Caco-2 (cell line): ENCODE results near the gene SRPX2. TPM values are rescaled to one million over a fixed set of nuclear protein-coding genes. Genes with fewer than 3 reads are reported as not detected.
A peak's percentile ranks its signal among the peaks of the same experiment; 100 is the strongest.

Experiments used
- BruUV-seq: library from RNA; stranded (reverse); fragments of 400-500 nt; replicated peaks from 2 replicates; lab custom pipeline; 2021; lab: Mats Ljungman, UMichigan
- CTCF ChIA-PET: fragments of 300-600 bp; sonication (Branson Sonifier 250); formaldehyde crosslinking; loops from one replicate; lab custom pipeline; 2022; ENCODE audit warnings: antibody characterized with exemption; lab: Charles Lee
- POLR2A ChIA-PET: fragments of 300-600 bp; sonication (Branson Sonifier 250); formaldehyde crosslinking; loops from one replicate; lab custom pipeline; 2022; ENCODE audit warnings: antibody characterized with exemption; lab: Charles Lee
- DNase-seq, 2 experiments: peaks; one replicate each; pipeline versions ENCODE4 v3.0.0 to v3.0.0-alpha.2; 2020 to 2022
- H3K27me3 ChIP-seq: replicated peaks from 2 replicates; pipeline ENCODE4 v1.6.0; 2011; ENCODE audit warnings: low read length; ENCODE audit not compliant: control insufficient read depth, insufficient read depth
- H3K36me3 ChIP-seq: 2 replicates; pipeline ENCODE4 v1.5.1; 2011; ENCODE audit warnings: low read length; ENCODE audit not compliant: control insufficient read depth, insufficient read depth
- H3K4me1 ChIP-seq: fragments of 250-450 bp; sonication (Bioruptor Pico); 2 replicates; pipeline ENCODE4 v1.5.1; 2020; ENCODE audit warnings: mild to moderate bottlenecking
- H3K4me3 ChIP-seq: 2 replicates; pipeline ENCODE4 v1.5.1; 2011; ENCODE audit warnings: low read depth, mild to moderate bottlenecking, control low read depth, low read length
- H3K9me3 ChIP-seq: fragments of 250-450 bp; sonication (Bioruptor Pico); 2 replicates; pipeline ENCODE4 v1.5.1; 2020; ENCODE audit warnings: mild to moderate bottlenecking, moderate library complexity
- H3K27ac Mint-ChIP-seq: one replicate; pipeline ENCODE4 v1.8.0; 2022; ENCODE audit warnings: mixed read lengths; ENCODE audit not compliant: unreplicated experiment
- H3K27me3 Mint-ChIP-seq: one replicate; pipeline ENCODE4 v1.8.0; 2022; ENCODE audit warnings: mixed read lengths; ENCODE audit not compliant: insufficient read depth, unreplicated experiment
- H3K36me3 Mint-ChIP-seq: one replicate; pipeline ENCODE4 v1.8.0; 2022; ENCODE audit warnings: mild to moderate bottlenecking, mixed read lengths; ENCODE audit not compliant: insufficient read depth, unreplicated experiment
- H3K4me1 Mint-ChIP-seq: one replicate; pipeline ENCODE4 v1.8.0; 2022; ENCODE audit warnings: low read depth, mixed read lengths; ENCODE audit not compliant: unreplicated experiment
- H3K4me3 Mint-ChIP-seq: one replicate; pipeline ENCODE4 v1.8.0; 2022; ENCODE audit warnings: mild to moderate bottlenecking, moderate library complexity, mixed read lengths; ENCODE audit not compliant: unreplicated experiment
- H3K9me3 Mint-ChIP-seq: one replicate; pipeline ENCODE4 v1.8.0; 2022; ENCODE audit warnings: mixed read lengths; ENCODE audit not compliant: unreplicated experiment
- intact Hi-C: fragments of 100-400 bp; cut with micrococcal nuclease; formaldehyde crosslinking; loops from one replicate; pipeline ENCODE4 v1.10.0; 2022; ENCODE audit not compliant: unreplicated experiment
- total RNA-seq: library from RNA; stranded (reverse); gene quantifications from 2 replicates; pipeline ENCODE4 v1.2.3, GENCODE V29; 2022
- TF ChIP-seq, protein P1 (sequence below), 2 experiments: fragments of 200-600 bp in 1 of 2; IDR thresholded peaks; 1 replicate in 1 of 2; 2 replicates in 1 of 2; pipeline versions ENCODE4 v1.5.1 to v1.8.0; 2011 to 2022; ENCODE audit warnings: antibody characterized with exemption in 1 of 2, control low read depth in 1 of 2, inconsistent platforms in 1 of 2, low read depth in 1 of 2, low read length in 1 of 2, mild to moderate bottlenecking in 1 of 2, moderate library complexity in 1 of 2; ENCODE audit not compliant: insufficient read depth in 1 of 2, severe bottlenecking in 1 of 2, unreplicated experiment in 1 of 2

The SRPX2 gene
- total RNA-seq, 1 experiment from 2014 or later = 3.6 TPM

DNA sequence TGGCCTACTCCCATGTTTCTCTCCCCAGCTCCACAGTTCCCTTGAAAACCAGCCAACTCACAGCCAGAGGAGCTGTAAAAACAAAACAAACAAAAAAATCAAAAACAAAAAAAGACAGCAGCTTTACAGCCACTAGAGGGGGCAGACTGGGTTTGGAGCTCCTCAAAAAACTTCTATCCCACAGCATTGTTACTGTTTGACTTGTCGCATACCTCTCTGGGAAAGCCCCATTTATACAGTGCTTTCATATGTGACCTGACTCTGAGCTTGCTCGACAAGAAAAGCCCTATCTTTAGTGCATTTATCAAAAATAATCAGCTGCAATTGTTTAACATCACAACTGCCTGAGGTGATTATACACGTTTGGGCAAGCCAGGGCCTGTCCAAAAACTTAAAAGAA, 29.0 kb upstream of the SRPX2 start:
- DNase-seq = peak; percentile 38 to 55
- ChIA-PET CTCF (interaction anchor here (0.5 to 1.5 kb wide), 11 partner anchors 12 to 167 kb away, joined by 3 to 17 read pairs (median 5); partner anchors contain the start of gene TSPAN6), POLR2A (interaction anchor here (0.6 to 1.1 kb wide), 2 partner anchors 21 to 34 kb away, joined by 4 to 13 read pairs; partner anchors contain the start of gene TSPAN6)
- Histone ChIP-seq H3K9me3 (no peaks in the 10 kb centered on the region), H3K4me3 (no peak overlapping the region), H3K36me3 (no peaks in the 10 kb centered on the region), H3K4me1 (0 out of 2 replicates have a peak, but pooled peaks cover 7% of the 10 kb centered on the region), H3K27me3 (no peaks in the 10 kb centered on the region)
- no peaks in the 10 kb centered on the region for H3K4me1 Mint-ChIP-seq
- intact Hi-C loops = loop anchor here (1.0 kb wide), 2 partner anchors 21 to 34 kb away; partner anchors contain the start of gene TSPAN6
- H3K27ac Mint-ChIP-seq = peak overlapping the region; percentile 64
- no peaks in the 10 kb centered on the region for H3K27me3 Mint-ChIP-seq
- no peaks in the 10 kb centered on the region for H3K36me3 Mint-ChIP-seq
- no peak overlapping the region for H3K4me3 Mint-ChIP-seq
- TF ChIP-seq, protein P1, sequence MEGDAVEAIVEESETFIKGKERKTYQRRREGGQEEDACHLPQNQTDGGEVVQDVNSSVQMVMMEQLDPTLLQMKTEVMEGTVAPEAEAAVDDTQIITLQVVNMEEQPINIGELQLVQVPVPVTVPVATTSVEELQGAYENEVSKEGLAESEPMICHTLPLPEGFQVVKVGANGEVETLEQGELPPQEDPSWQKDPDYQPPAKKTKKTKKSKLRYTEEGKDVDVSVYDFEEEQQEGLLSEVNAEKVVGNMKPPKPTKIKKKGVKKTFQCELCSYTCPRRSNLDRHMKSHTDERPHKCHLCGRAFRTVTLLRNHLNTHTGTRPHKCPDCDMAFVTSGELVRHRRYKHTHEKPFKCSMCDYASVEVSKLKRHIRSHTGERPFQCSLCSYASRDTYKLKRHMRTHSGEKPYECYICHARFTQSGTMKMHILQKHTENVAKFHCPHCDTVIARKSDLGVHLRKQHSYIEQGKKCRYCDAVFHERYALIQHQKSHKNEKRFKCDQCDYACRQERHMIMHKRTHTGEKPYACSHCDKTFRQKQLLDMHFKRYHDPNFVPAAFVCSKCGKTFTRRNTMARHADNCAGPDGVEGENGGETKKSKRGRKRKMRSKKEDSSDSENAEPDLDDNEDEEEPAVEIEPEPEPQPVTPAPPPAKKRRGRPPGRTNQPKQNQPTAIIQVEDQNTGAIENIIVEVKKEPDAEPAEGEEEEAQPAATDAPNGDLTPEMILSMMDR (IDR thresholded peaks at IDR 0.05; ENCODE audit: insufficient read depth in 1 of 2, low read depth in 1 of 2, low read length in 1 of 2, severe bottlenecking in 1 of 2, unreplicated experiment in 1 of 2) = peak; percentile 22 to 59
- peaks cover 9% of the 10 kb centered on the region for H3K9me3 Mint-ChIP-seq
- BruUV-seq = no TSS peak

DNA sequence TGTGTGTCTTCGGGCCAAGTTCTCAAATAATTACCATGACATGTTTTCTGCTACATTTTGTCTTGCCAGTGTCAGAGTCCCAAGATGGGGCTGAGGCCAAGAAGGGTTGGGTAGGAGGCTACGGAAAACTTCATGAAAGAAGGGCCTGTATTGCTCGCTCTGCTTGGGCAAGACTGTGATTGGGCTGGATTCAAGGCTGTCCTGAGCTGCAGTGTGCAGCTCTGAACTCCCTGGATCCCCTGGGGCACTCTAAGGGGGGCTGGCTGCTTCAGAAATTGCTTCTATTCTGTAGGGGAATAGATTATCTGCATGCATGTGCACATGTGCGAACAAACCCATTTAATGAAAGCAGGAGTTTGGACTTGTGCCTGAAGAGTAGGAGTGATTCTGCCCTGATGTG, 21.0 kb upstream of the SRPX2 start:
- no TSS peak for BruUV-seq
- no peaks in the 10 kb centered on the region for H3K27me3 Mint-ChIP-seq
- H3K9me3 ChIP-seq = no peaks in the 10 kb centered on the region
- no peak overlapping the region for H3K27ac Mint-ChIP-seq
- H3K4me1 Mint-ChIP-seq = no peaks in the 10 kb centered on the region
- DNase-seq = no peak
- H3K9me3 Mint-ChIP-seq = no peaks in the 10 kb centered on the region
- H3K27me3 ChIP-seq = no peaks in the 10 kb centered on the region
- H3K36me3 Mint-ChIP-seq = peaks cover 2% of the 10 kb centered on the region
- H3K4me3 ChIP-seq = no peak overlapping the region
- H3K4me3 Mint-ChIP-seq = no peak overlapping the region
- no peaks in the 10 kb centered on the region for H3K36me3 ChIP-seq
- H3K4me1 ChIP-seq = no peaks in the 10 kb centered on the region
- intact Hi-C loops = no loop called here
- POLR2A ChIA-PET = no interaction called here
- TF ChIP-seq, protein P1 (IDR thresholded peaks at IDR 0.05; ENCODE audit: insufficient read depth in 1 of 2, low read depth in 1 of 2, low read length in 1 of 2, severe bottlenecking in 1 of 2, unreplicated experiment in 1 of 2) = no peak
- CTCF ChIA-PET = no interaction called here

DNA sequence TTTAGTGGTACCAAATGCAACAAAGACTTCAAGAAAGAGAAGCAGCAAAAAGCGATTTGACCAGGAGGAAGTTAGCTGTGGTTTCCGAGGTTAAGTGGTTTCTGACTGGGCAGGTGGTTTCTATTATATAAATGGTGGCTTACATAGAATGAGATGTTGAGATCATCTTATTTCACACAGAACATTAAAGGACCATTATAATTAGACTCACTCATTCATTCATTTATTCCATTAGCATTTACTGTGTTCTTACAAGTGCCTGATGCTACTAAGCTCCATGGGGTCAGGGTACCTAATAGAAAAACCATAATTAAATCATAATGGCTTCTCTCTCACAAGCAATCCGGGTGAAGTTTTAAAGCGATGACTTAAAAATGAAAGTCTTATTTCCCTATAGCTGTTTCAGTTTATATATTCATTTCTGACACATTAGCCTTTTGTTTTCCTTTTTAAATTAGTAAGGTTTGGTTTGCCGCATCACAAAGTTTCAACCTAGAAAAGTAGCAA, 18.0 kb upstream of the SRPX2 start:
- H3K27me3 ChIP-seq = no peaks in the 10 kb centered on the region
- intact Hi-C loops = no loop called here
- no peaks in the 10 kb centered on the region for H3K36me3 ChIP-seq
- no peak overlapping the region for H3K4me3 ChIP-seq
- CTCF ChIA-PET = interaction anchor here (1.8 kb wide), 1 partner anchor 11 kb away, joined by 5 read pairs; no protein-coding TSS in a partner anchor
- no peaks in the 10 kb centered on the region for H3K4me1 ChIP-seq
- Mint-ChIP-seq H3K4me1 (no peaks in the 10 kb centered on the region), H3K4me3 (no peak overlapping the region), H3K27me3 (no peaks in the 10 kb centered on the region), H3K36me3 (peaks cover 28% of the 10 kb centered on the region), H3K27ac (no peak overlapping the region), H3K9me3 (no peaks in the 10 kb centered on the region)
- no peaks in the 10 kb centered on the region for H3K9me3 ChIP-seq
- no TSS peak for BruUV-seq
- POLR2A ChIA-PET = no interaction called here
- DNase-seq = no peak
- TF ChIP-seq, protein P1 (IDR thresholded peaks at IDR 0.05; ENCODE audit: insufficient read depth in 1 of 2, low read depth in 1 of 2, low read length in 1 of 2, severe bottlenecking in 1 of 2, unreplicated experiment in 1 of 2) = no peak
